ENCODE results near the gene ASPSCR1. TPM values are rescaled to one million over a fixed set of nuclear protein-coding genes. Genes with fewer than 3 reads are reported as not detected.

Gene ASPSCR1
- total and polyA plus RNA-seq, 2 of the 4 experiments (the other 2 are of a cell fraction) = 7.2 to 17.2 TPM

- Histone ChIP-seq H3K4me2 (ENCODE audit: low read depth, low read length) (no peak overlapping the region), H3K18ac (ENCODE audit: low read depth, low read length) (no peak overlapping the region), H4K20me1 (ENCODE audit: insufficient read depth, low read length) (peaks cover under 1% of the 10 kb centered on the region; the same call in 1 of the 2 replicates), H3K9ac (ENCODE audit: low read depth, low read length) (no peak overlapping the region), H2BK5ac (ENCODE audit: low read depth, low read length, poor library complexity, severe bottlenecking) (no peak overlapping the region), H3K27me3 (ENCODE audit: control insufficient read depth, insufficient read depth, low read length) (no peaks in the 10 kb centered on the region), H4K91ac (ENCODE audit: insufficient read depth, low read depth, low read length) (no peak overlapping the region), H3K27ac (ENCODE audit: insufficient read depth, low read length) (no peak overlapping the region), H3K9me3 (ENCODE audit: control insufficient read depth, insufficient read depth, low read length) (no peaks in the 10 kb centered on the region), H2BK15ac (ENCODE audit: low read depth, low read length) (no peak overlapping the region), H3K4me3 (ENCODE audit: insufficient read depth, low read depth, low read length) (no peak overlapping the region), H3K23ac (ENCODE audit: low read depth, low read length) (no peak overlapping the region), H2AFZ (replicated peaks; ENCODE audit: low read length, poor library complexity) (no peak overlapping the region), H2AK9ac (replicated peaks; ENCODE audit: low read depth, low read length, poor library complexity) (no peak overlapping the region), H3K4ac (ENCODE audit: low read depth, low read length) (no peak overlapping the region), H4K8ac (ENCODE audit: low read depth in 2 of 2, low read length in 2 of 2) (no peak overlapping the region), H3K79me1 (ENCODE audit: low read depth in 1 of 2, low read length in 2 of 2) (peaks cover 0 to 8% of the 10 kb centered on the region in 2 experiments; a peak in 1 of 4 replicates), H3K36me3 (ENCODE audit: control insufficient read depth, insufficient read depth, low read length) (peaks cover 10% of the 10 kb centered on the region; the same call in 1 of the 2 replicates), H4K5ac (ENCODE audit: low read depth, low read length) (no peak overlapping the region), H3K4me1 (ENCODE audit: control insufficient read depth, insufficient read depth, low read length) (no peaks in the 10 kb centered on the region), H2AK5ac (ENCODE audit: low read depth, low read length) (no peak overlapping the region), H3K56ac (ENCODE audit: extremely low read depth, insufficient read depth, low read length) (no peak overlapping the region), H2BK120ac (ENCODE audit: low read depth, low read length) (no peak overlapping the region), H3K14ac (replicated peaks; ENCODE audit: low read depth, low read length) (no peak overlapping the region), H2BK20ac (ENCODE audit: low read depth, low read length) (no peak overlapping the region), H3K9me1 (ENCODE audit: insufficient read depth, low read length) (no peaks in the 10 kb centered on the region)
- in situ Hi-C loops (cut with MboI; ENCODE audit: low sequenced_read_pairs) = loop anchor here (5.0 kb wide), 1 partner anchor 48 kb away; no protein-coding TSS in a partner anchor
- ATAC-seq (ENCODE audit: low read depth) = no peak
- TF ChIP-seq BHLHE40 (IDR thresholded peaks at IDR 0.05; ENCODE audit: low read depth, low read length) (no peak), POLR2A (IDR thresholded peaks at IDR 0.05; ENCODE audit: low read depth, low read length) (no peak), CTCF (conservative IDR thresholded peaks at IDR 0.05; ENCODE audit: low read depth, low read length) (no peak), CEBPB (IDR thresholded peaks at IDR 0.05; ENCODE audit: low read depth, low read length) (no peak), SMC3 (IDR thresholded peaks at IDR 0.05; ENCODE audit: low read depth, low read length) (no peak), FOS (IDR thresholded peaks at IDR 0.05; ENCODE audit: low read depth, low read length) (no peak), RFX5 (IDR thresholded peaks at IDR 0.05; ENCODE audit: low read depth, low read length) (no peak), CHD1 (IDR thresholded peaks at IDR 0.05; ENCODE audit: low read depth, low read length) (no peak), USF2 (IDR thresholded peaks at IDR 0.05; ENCODE audit: low read depth, low read length) (no peak), MXI1 (IDR thresholded peaks at IDR 0.05; ENCODE audit: borderline replicate concordance, low read depth, low read length) (no peak), MAZ (IDR thresholded peaks at IDR 0.05; ENCODE audit: borderline replicate concordance, low read depth, low read length) (no peak), ELK1 (IDR thresholded peaks at IDR 0.05; ENCODE audit: borderline replicate concordance, low read depth, low read length) (no peak), RAD21 (IDR thresholded peaks at IDR 0.05; ENCODE audit: low read length) (no peak), MAFK (IDR thresholded peaks at IDR 0.05; ENCODE audit: low read depth, low read length) (no peak), RCOR1 (IDR thresholded peaks at IDR 0.05; ENCODE audit: insufficient replicate concordance, low read length) (no peak), NFE2L2 (IDR thresholded peaks at IDR 0.05; ENCODE audit: low read depth, low read length) (no peak)
- BruUV-seq (replicated peaks) = no TSS peak
- ChIA-PET POLR2A (ENCODE audit: unreplicated experiment) (no interaction called here), CTCF (no interaction called here)
- no peak for DNase-seq
- 84% methylated on average over 6 of the region's 13 CpGs; no CpG with 5 or more reads in 1 of the 2 experiments for WGBS, 2 experiments (ENCODE audit: extremely low coverage in 2 of 2, insufficient read length in 1 of 2)
- dilution Hi-C loops (cut with HindIII; ENCODE audit: low sequenced_read_pairs, unreplicated experiment) = no loop called here
- intact Hi-C loops (cut with micrococcal nuclease) = no loop called here
These were observed 37.5 kb downstream of the ASPSCR1 start for GRCh38 chr17:82014971-82015310.
